ENCODE measurements around the gene PSMA4. TPM values are rescaled to one million over a fixed set of nuclear protein-coding genes. Genes with fewer than 3 reads are reported as not detected.
"Not testable (repeated sequence)": the region's sequence is repeated elsewhere in the genome, so short reads cannot be mapped to it uniquely, and the experiment has no call there.

PSMA4 gene
- total RNA-seq, 1 donor from 2014 or later: 163 TPM

DNA sequence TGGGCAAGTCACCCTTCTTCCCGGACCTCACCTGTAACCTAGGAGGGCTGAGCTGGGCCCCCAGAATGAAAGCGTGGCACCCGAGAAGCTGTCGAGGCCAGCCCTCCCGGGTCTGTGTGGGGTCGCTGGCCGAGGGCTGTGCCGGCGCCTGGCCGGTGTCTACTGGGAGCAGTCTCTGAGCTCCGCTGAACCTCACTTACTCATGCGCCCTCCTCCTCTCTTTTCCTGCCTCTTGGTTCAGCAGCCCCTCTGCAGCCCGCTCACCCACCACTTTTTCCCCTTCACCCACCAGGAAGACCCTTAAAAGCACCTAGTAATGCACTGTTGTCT, 32.4 kb upstream of the PSMA4 start:
- H3K9me3 Mint-ChIP-seq: no peaks in the 10 kb centered on the region
- H3K27ac Mint-ChIP-seq: peak overlapping the region; percentile 3
- H3K4me3 Mint-ChIP-seq: peak overlapping the region; percentile 83
- TF ChIP-seq, protein P1, sequence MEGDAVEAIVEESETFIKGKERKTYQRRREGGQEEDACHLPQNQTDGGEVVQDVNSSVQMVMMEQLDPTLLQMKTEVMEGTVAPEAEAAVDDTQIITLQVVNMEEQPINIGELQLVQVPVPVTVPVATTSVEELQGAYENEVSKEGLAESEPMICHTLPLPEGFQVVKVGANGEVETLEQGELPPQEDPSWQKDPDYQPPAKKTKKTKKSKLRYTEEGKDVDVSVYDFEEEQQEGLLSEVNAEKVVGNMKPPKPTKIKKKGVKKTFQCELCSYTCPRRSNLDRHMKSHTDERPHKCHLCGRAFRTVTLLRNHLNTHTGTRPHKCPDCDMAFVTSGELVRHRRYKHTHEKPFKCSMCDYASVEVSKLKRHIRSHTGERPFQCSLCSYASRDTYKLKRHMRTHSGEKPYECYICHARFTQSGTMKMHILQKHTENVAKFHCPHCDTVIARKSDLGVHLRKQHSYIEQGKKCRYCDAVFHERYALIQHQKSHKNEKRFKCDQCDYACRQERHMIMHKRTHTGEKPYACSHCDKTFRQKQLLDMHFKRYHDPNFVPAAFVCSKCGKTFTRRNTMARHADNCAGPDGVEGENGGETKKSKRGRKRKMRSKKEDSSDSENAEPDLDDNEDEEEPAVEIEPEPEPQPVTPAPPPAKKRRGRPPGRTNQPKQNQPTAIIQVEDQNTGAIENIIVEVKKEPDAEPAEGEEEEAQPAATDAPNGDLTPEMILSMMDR (IDR thresholded peaks at IDR 0.05; ENCODE audit: unreplicated experiment): no peak
- no peaks in the 10 kb centered on the region for H3K27me3 Mint-ChIP-seq (ENCODE audit: low read depth)
- H3K36me3 Mint-ChIP-seq: no peaks in the 10 kb centered on the region
- peaks cover 12% of the 10 kb centered on the region for H3K4me1 Mint-ChIP-seq
- DNase-seq (ENCODE audit: low spot score in 2 of 2, unreplicated experiment in 2 of 2): peak in 1 of 2 experiments; percentile 22

DNA sequence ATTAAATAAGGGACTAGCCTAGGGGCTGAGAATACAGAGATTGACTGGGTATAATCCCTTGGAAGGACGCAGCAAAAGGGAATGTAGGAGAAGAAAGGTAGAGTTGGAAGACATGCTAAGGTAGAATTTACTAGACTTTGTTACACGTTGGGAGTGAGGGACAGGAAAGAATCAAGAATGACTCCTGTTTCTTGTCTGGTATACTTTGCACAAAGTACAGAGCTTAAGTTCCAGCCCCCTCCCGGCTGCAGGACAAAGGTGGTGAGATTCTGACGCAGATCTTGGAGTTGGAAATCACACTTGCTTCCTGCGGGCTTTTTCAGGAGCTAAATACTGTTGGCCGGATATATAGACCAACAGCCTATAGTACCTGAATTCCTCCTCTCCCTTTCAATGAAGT, 32.0 kb upstream of the PSMA4 start:
- no peaks in the 10 kb centered on the region for H3K36me3 Mint-ChIP-seq
- TF ChIP-seq, protein P1 (IDR thresholded peaks at IDR 0.05; ENCODE audit: unreplicated experiment): no peak
- DNase-seq (ENCODE audit: low spot score in 2 of 2, unreplicated experiment in 2 of 2): no peak
- H3K4me3 Mint-ChIP-seq: peak overlapping the region; percentile 83
- H3K9me3 Mint-ChIP-seq: no peaks in the 10 kb centered on the region
- H3K27ac Mint-ChIP-seq: no peak overlapping the region
- H3K4me1 Mint-ChIP-seq: peaks cover 12% of the 10 kb centered on the region
- H3K27me3 Mint-ChIP-seq (ENCODE audit: low read depth): no peaks in the 10 kb centered on the region

DNA sequence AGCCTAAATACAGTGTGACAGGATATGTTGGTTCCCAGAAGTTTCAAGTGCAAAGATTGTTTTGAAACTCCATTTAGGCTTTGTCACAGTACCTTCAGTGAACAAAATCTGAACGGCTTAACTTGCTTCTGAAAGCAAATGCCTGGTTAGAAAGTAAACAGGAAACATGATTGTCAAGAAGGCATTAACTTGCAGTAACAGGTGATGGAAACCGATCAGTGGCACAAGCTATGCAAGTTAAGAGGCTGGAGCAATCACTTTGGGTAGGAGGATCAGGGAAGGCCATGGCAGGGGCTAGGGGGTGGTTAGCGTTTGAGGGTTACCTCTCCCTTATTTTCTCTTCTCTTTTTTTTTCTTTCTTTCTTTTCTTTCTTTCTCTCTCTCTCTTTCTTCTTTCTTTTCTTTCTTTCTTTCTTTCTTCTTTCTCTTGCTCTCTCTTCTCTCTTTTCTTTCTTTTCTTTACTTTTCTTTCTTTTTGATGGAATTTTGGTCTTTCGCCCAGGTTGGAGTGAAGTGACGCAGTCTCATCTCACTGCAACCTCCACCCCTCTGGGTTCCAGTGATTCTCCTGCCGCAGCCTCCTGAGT, 30.4 kb upstream of the PSMA4 start:
- TF ChIP-seq, protein P1 (IDR thresholded peaks at IDR 0.05; ENCODE audit: unreplicated experiment): no peak
- no peak for DNase-seq (ENCODE audit: low spot score in 2 of 2, unreplicated experiment in 2 of 2)
- no peaks in the 10 kb centered on the region for H3K27me3 Mint-ChIP-seq (ENCODE audit: low read depth)
- no peak overlapping the region for H3K4me3 Mint-ChIP-seq
- H3K4me1 Mint-ChIP-seq: peaks cover 12% of the 10 kb centered on the region
- H3K36me3 Mint-ChIP-seq: no peaks in the 10 kb centered on the region
- H3K9me3 Mint-ChIP-seq: no peaks in the 10 kb centered on the region
- H3K27ac Mint-ChIP-seq: no peak overlapping the region

DNA sequence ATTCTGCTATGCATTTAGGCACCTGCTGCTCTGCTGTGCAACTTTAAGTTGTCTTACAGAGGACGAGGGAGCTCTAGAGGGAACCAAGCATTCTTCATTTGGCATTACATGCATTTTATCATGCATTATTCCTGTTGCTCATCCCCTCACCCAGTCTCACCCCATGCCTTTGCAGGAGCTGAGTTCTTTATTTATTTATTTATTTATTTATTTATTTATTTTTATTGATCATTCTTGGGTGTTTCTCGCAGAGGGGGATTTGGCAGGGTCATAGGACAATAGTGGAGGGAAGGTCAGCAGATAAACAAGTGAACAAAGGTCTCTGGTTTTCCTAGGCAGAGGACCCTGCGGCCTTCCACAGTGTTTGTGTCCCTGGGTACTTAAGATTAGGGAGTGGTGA, 20.2 kb upstream of the PSMA4 start:
- not testable (repeated sequence) for H3K27ac Mint-ChIP-seq; H3K4me1 Mint-ChIP-seq; H3K9me3 Mint-ChIP-seq; H3K36me3 Mint-ChIP-seq; DNase-seq (ENCODE audit: low spot score in 2 of 2, unreplicated experiment in 2 of 2); H3K4me3 Mint-ChIP-seq; H3K27me3 Mint-ChIP-seq (ENCODE audit: low read depth)

DNA sequence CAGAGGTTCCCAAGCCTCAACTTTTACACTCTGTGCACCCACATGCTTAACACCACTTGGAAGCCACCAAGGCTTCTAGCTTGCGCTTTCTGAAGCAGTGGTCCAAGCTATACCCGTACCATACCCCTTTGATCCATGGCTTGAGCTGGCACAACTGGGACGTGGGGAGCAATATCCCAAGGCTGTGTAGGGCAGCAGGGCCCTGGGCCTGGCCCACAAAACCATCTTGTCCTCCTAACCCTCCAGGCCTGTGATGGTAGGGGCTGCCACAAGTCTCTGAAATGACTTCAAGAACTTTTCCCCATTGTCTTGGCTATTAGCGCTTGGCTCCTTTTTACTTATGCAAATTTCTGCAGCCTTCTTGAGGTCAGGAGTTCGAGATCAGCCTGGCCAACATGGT, 16.0 kb upstream of the PSMA4 start:
- TF ChIP-seq, protein P1 (IDR thresholded peaks at IDR 0.05; ENCODE audit: unreplicated experiment): no peak
- no peaks in the 10 kb centered on the region for H3K27me3 Mint-ChIP-seq (ENCODE audit: low read depth)
- no peaks in the 10 kb centered on the region for H3K4me1 Mint-ChIP-seq
- peaks cover 27% of the 10 kb centered on the region for H3K36me3 Mint-ChIP-seq
- no peak for DNase-seq (ENCODE audit: low spot score in 2 of 2, unreplicated experiment in 2 of 2)
- no peak overlapping the region for H3K27ac Mint-ChIP-seq
- H3K9me3 Mint-ChIP-seq: peaks cover 14% of the 10 kb centered on the region
- no peak overlapping the region for H3K4me3 Mint-ChIP-seq

DNA sequence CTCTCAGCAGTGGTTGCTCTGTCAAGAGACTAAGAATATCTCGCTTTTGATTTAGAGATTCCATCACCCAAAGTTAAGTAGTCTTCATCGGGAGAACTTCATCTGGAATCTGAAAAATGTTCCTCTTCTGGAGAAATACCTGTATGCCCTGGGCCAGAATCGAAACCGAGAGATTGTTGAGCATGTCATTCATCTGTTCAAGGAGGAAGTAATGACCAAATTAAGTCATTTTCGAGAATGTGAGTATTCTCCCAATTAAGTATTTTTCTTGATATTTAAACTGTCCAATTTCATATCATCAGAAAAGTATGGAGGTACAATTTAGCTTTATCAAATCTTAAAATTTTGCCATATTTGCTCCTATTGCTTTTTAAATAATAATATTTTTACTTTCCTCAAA, 12.9 kb upstream of the PSMA4 start:
- no peak overlapping the region for H3K27ac Mint-ChIP-seq
- H3K4me3 Mint-ChIP-seq: no peak overlapping the region
- no peaks in the 10 kb centered on the region for H3K27me3 Mint-ChIP-seq (ENCODE audit: low read depth)
- H3K4me1 Mint-ChIP-seq: no peaks in the 10 kb centered on the region
- H3K9me3 Mint-ChIP-seq: peaks cover 14% of the 10 kb centered on the region
- H3K36me3 Mint-ChIP-seq: peaks cover 27% of the 10 kb centered on the region
- no peak for DNase-seq (ENCODE audit: low spot score in 2 of 2, unreplicated experiment in 2 of 2)
- TF ChIP-seq, protein P1 (IDR thresholded peaks at IDR 0.05; ENCODE audit: unreplicated experiment): no peak

All from mesothelial cell of epicardium (in vitro differentiated cells).